Mesenchymal stem cell (in vitro differentiated cells and primary cell): Measurements from ENCODE around the gene DZANK1. TPM values are rescaled to one million over a fixed set of nuclear protein-coding genes. Genes with fewer than 3 reads are reported as not detected.
"Not testable (repeated sequence)": the region's sequence is repeated elsewhere in the genome, so short reads cannot be mapped to it uniquely, and the experiment has no call there.

Experiments
- DNase-seq: peaks from one replicate; pipeline ENCODE4 v3.0.0-alpha.2; 2013
- H2AFZ ChIP-seq: one replicate; pipeline ENCODE4 v1.6.1; 2013; ENCODE audit warnings: low read depth, mild to moderate bottlenecking, control low read depth, inconsistent platforms, low read length, moderate library complexity
- H2AK5ac ChIP-seq: 2 replicates; pipeline ENCODE4 v1.6.1; 2013; ENCODE audit warnings: low read length, moderate library complexity, mild to moderate bottlenecking, inconsistent platforms; ENCODE audit not compliant: severe bottlenecking
- H2BK120ac ChIP-seq: one replicate; pipeline ENCODE4 v1.6.1; 2013; ENCODE audit warnings: low read depth, mild to moderate bottlenecking, inconsistent platforms, low read length, moderate library complexity
- H2BK12ac ChIP-seq, 2 experiments: one replicate each; pipeline ENCODE4 v1.6.1; 2013; ENCODE audit warnings: inconsistent platforms in 2 of 2, low read length in 2 of 2, mild to moderate bottlenecking in 2 of 2, moderate library complexity in 2 of 2, control low read depth in 1 of 2
- H2BK15ac ChIP-seq: one replicate; pipeline ENCODE4 v1.6.1; 2013; ENCODE audit warnings: mild to moderate bottlenecking, low read depth, inconsistent platforms; ENCODE audit not compliant: poor library complexity, severe bottlenecking
- H2BK5ac ChIP-seq: 2 replicates; pipeline ENCODE4 v1.6.1; 2013; ENCODE audit warnings: low read depth, mild to moderate bottlenecking, low read length, control low read depth, inconsistent platforms; ENCODE audit not compliant: poor library complexity, severe bottlenecking
- H3K14ac ChIP-seq, 2 experiments: one replicate each; pipeline ENCODE4 v1.6.1; 2013; ENCODE audit warnings: inconsistent platforms in 2 of 2, low read length in 2 of 2, control low read depth in 1 of 2, mild to moderate bottlenecking in 1 of 2, moderate library complexity in 1 of 2
- H3K18ac ChIP-seq, 2 experiments: one replicate each; pipeline ENCODE4 v1.6.1; 2013; ENCODE audit warnings: inconsistent platforms in 2 of 2, low read length in 2 of 2, control low read depth in 1 of 2, low read depth in 1 of 2, mild to moderate bottlenecking in 1 of 2
- H3K23ac ChIP-seq, 2 experiments: one replicate each; pipeline ENCODE4 v1.6.1; 2013; ENCODE audit warnings: inconsistent platforms in 2 of 2, low read length in 2 of 2, mild to moderate bottlenecking in 2 of 2, moderate library complexity in 2 of 2, control low read depth in 1 of 2
- H3K27ac ChIP-seq: 2 replicates; pipeline ENCODE4 v1.5.1; 2013; ENCODE audit warnings: mild to moderate bottlenecking, moderate library complexity, low read length, control low read depth, inconsistent platforms; ENCODE audit not compliant: poor library complexity, severe bottlenecking
- H3K27me3 ChIP-seq, 2 experiments: 2 replicates each; pipeline versions ENCODE4 v1.6.1 to v1.7.0; 2013; ENCODE audit warnings: low read length in 2 of 2, mild to moderate bottlenecking in 2 of 2, moderate library complexity in 2 of 2, control low read depth in 1 of 2, inconsistent platforms in 1 of 2; ENCODE audit not compliant: control insufficient read depth in 1 of 2, insufficient read depth in 1 of 2
- H3K36me3 ChIP-seq, 2 experiments: 2 replicates each; pipeline versions ENCODE4 v1.6.1 to v1.7.0; 2013; ENCODE audit warnings: low read length in 2 of 2, control low read depth in 1 of 2, inconsistent platforms in 1 of 2, low read depth in 1 of 2, mild to moderate bottlenecking in 1 of 2; ENCODE audit not compliant: insufficient read depth in 2 of 2, control insufficient read depth in 1 of 2
- H3K4ac ChIP-seq, 2 experiments: one replicate each; pipeline ENCODE4 v1.6.1; 2013; ENCODE audit warnings: inconsistent platforms in 2 of 2, low read length in 2 of 2, mild to moderate bottlenecking in 2 of 2, moderate library complexity in 2 of 2, control low read depth in 1 of 2, low read depth in 1 of 2
- H3K4me1 ChIP-seq: 2 replicates; pipeline ENCODE4 v1.6.1; 2013; ENCODE audit warnings: low read depth, low read length, control low read depth; ENCODE audit not compliant: control insufficient read depth, insufficient read depth
- H3K4me2 ChIP-seq: 2 replicates; pipeline ENCODE4 v1.6.1; 2013; ENCODE audit warnings: low read length, mild to moderate bottlenecking, inconsistent platforms; ENCODE audit not compliant: poor library complexity, severe bottlenecking
- H3K4me3 ChIP-seq, 2 experiments: 2 replicates each; pipeline versions ENCODE4 v1.5.1 to v1.7.0; 2013; ENCODE audit warnings: low read length in 2 of 2, mild to moderate bottlenecking in 2 of 2, control low read depth in 1 of 2, low read depth in 1 of 2; ENCODE audit not compliant: insufficient read depth in 1 of 2
- H3K79me1 ChIP-seq: replicated peaks from 2 replicates; pipeline ENCODE4 v1.6.1; 2013; ENCODE audit warnings: mild to moderate bottlenecking, control low read depth, low read length, inconsistent platforms; ENCODE audit not compliant: poor library complexity, severe bottlenecking
- H3K9ac ChIP-seq: 2 replicates; pipeline ENCODE4 v1.7.0; 2013; ENCODE audit warnings: mild to moderate bottlenecking, low read length, moderate library complexity
- H3K9me3 ChIP-seq: 2 replicates; pipeline ENCODE4 v1.7.0; 2013; ENCODE audit warnings: mild to moderate bottlenecking, low read length; ENCODE audit not compliant: control insufficient read depth
- H4K8ac ChIP-seq: one replicate; pipeline ENCODE4 v1.6.1; 2013; ENCODE audit warnings: inconsistent platforms, mild to moderate bottlenecking, low read length, moderate library complexity
- H4K91ac ChIP-seq: one replicate; pipeline ENCODE4 v1.6.1; 2013; ENCODE audit warnings: mild to moderate bottlenecking, low read length, inconsistent platforms
- WGBS: methylation state at CpG from one replicate; pipeline ENCODE4 v1.1.7; 2013; ENCODE audit warnings: mixed read lengths; 5-methylcytosine and 5-hydroxymethylcytosine counted together
- small RNA-seq: library from polyadenylated mRNA; stranded (forward); fragments of <200 nt; extraction: miRNeasy Mini kit (QIAGEN cat#:217004); gene quantifications from one replicate; pipeline ENCODE3, GENCODE V24; 2013; ENCODE audit warnings: low read depth

Gene DZANK1

GRCh38 chr20:18349749-18350148 lies 117.1 kb downstream of the DZANK1 start:
- not testable (repeated sequence) for H3K4me1 ChIP-seq, H3K4ac ChIP-seq, H3K18ac ChIP-seq, H3K4me2 ChIP-seq, H4K91ac ChIP-seq, H2BK120ac ChIP-seq, H3K79me1 ChIP-seq, H3K36me3 ChIP-seq, H3K27me3 ChIP-seq, H2BK15ac ChIP-seq, H2BK12ac ChIP-seq, H2BK5ac ChIP-seq, DNase-seq, H3K4me3 ChIP-seq, H4K8ac ChIP-seq, H2AK5ac ChIP-seq, H3K9ac ChIP-seq, H3K9me3 ChIP-seq, H3K27ac ChIP-seq, H3K14ac ChIP-seq, H3K23ac ChIP-seq, H2AFZ ChIP-seq
- 56% methylated on average over 3 of the region's 3 CpGs for WGBS

Small RNA genes within 50 kb of the gene (small RNA-seq; reads per million reads assigned to genes)
- not detected for gene MIR3192
- gene RNA5SP476 = not detected
